Sigmoid colon (tissue), 4 donors: ENCODE measurements around the gene TSPEAR.
"Not testable (repeated sequence)": the region's sequence is repeated elsewhere in the genome, so short reads cannot be mapped to it uniquely, and the experiment has no call there.

ENCODE experiments used
- EP300 ChIP-seq, 4 donors: sonication (generic); formaldehyde crosslinking; IDR thresholded peaks; one replicate each; pipeline ENCODE4 v1.6.1; 2017; ENCODE audit warnings: antibody characterized with exemption in 4 of 4
- TF ChIP-seq, protein P1 (sequence below), 4 experiments: fragments of 450-650 bp in 3 of 4; fragments of 200-600 bp in 1 of 4; IDR thresholded peaks; one replicate each; pipeline ENCODE4 v1.5.1; 2016 to 2019; ENCODE audit warnings: antibody characterized with exemption in 4 of 4, mild to moderate bottlenecking in 3 of 4, moderate library complexity in 2 of 4

DNA sequence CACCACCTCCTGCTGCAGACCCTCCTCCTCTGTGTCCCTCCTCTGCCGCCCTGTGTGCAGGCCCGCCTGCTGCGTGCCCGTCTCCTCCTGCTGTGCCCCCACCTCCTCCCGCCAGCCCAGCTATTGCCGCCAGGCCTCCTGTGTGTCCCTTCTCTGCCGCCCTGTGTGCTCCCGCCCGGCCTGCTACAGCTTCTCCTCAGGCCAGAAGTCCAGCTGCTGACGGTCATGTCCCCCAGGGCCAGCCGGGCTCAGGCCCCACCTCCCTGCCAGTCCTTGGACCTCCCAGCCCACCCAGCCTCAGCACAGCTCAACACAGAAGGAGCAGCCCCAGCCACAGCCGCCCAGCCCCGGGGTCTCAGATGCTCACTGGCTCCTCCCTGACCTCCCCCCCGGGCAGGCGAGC lies 83.5 kb downstream of the TSPEAR start:
- TF ChIP-seq, protein P1, sequence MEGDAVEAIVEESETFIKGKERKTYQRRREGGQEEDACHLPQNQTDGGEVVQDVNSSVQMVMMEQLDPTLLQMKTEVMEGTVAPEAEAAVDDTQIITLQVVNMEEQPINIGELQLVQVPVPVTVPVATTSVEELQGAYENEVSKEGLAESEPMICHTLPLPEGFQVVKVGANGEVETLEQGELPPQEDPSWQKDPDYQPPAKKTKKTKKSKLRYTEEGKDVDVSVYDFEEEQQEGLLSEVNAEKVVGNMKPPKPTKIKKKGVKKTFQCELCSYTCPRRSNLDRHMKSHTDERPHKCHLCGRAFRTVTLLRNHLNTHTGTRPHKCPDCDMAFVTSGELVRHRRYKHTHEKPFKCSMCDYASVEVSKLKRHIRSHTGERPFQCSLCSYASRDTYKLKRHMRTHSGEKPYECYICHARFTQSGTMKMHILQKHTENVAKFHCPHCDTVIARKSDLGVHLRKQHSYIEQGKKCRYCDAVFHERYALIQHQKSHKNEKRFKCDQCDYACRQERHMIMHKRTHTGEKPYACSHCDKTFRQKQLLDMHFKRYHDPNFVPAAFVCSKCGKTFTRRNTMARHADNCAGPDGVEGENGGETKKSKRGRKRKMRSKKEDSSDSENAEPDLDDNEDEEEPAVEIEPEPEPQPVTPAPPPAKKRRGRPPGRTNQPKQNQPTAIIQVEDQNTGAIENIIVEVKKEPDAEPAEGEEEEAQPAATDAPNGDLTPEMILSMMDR (IDR thresholded peaks at IDR 0.05): not testable (repeated sequence)
- TF ChIP-seq EP300 (IDR thresholded peaks at IDR 0.05): not testable (repeated sequence)
